LNCAP (cell line): ENCODE data around the gene ANAPC16.

Source experiments
- CTCF ChIP-seq: fragments of 450-650 bp; IDR thresholded peaks from 2 replicates; pipeline ENCODE4 v1.5.1; 2017; ENCODE audit warnings: mild to moderate bottlenecking

ANAPC16 gene

DNA sequence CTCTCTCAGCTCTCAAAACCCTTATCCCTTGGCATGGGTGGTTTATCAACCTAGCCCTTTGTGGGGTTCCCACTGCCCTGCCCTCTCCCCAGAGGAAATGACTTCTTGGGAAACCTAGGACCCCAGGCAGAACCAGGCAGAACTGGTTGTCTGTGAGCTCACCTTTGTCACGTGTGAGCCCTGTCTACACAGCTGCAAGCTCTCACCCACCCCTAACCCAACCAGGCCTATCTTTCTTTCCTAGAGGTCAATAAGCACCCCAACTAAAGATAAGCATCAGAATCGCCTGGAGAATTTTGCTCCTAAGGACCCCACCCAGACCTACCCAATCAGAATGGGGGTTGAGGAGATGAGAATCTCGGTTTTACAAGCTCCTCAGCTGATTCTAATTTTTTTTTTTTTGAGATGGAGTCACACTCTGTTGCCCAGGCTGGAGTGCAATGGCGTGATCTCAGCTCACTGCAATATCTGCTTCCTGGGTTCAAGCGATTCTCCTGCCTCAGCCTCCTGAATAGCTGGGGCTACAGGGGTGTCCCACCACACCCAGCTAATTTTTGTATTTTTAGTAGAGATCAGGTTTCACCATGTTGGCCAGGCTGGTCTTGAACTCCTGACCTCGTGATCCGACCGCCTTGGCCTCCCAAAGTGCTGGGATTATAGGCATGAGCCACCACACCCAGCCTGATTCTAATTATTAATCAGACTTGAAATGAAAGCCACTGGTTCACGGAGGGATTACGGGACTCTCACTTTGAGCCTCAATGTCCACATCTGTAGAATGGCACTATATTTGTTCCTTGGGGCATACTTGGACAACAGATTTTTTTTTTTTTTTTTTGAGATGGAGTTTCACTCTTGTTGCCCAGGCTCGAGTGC, 50.4 kb downstream of the ANAPC16 start:
- TF ChIP-seq CTCF: no peak

GRCh38 chr10:72267381-72267780, 51.6 kb downstream of the ANAPC16 start:
- TF ChIP-seq CTCF: no peak

- TF ChIP-seq CTCF: no peak
These were observed 52.1 kb downstream of the ANAPC16 start for GRCh38 chr10:72267819-72268399.

GRCh38 chr10:72270607-72271281, 54.9 kb downstream of the ANAPC16 start:
- no peak for TF ChIP-seq CTCF

GRCh38 chr10:72272689-72273409, 57.0 kb downstream of the ANAPC16 start:
- no peak for TF ChIP-seq CTCF

- no peak for TF ChIP-seq CTCF
These were observed 57.8 kb downstream of the ANAPC16 start, which contains the start of gene DDIT4 for GRCh38 chr10:72273410-72274212. TSS of gene DDIT4 (plus strand) at chr10:72273924. CDS start at chr10:72274217, 293 bp downstream.
